OCI-LY7 (cell line): ENCODE data around the gene CDK2AP2.

Experiments
- EZH2phosphoT487 ChIP-seq: fragments of 200-600 bp; sonication (generic); IDR thresholded peaks from 2 replicates; pipeline ENCODE4 v1.6.1; 2018; ENCODE audit warnings: low read depth, borderline replicate concordance, mild to moderate bottlenecking, mixed run types, antibody characterized with exemption, low read length, moderate library complexity, mixed read lengths
- TF ChIP-seq, protein P1 (sequence below): fragments of 200-600 bp; sonication (generic); conservative IDR thresholded peaks from 2 replicates; pipeline ENCODE4 v1.5.1; 2014; ENCODE audit warnings: mild to moderate bottlenecking, antibody characterized with exemption, low read length, moderate library complexity, mixed read lengths

DNA sequence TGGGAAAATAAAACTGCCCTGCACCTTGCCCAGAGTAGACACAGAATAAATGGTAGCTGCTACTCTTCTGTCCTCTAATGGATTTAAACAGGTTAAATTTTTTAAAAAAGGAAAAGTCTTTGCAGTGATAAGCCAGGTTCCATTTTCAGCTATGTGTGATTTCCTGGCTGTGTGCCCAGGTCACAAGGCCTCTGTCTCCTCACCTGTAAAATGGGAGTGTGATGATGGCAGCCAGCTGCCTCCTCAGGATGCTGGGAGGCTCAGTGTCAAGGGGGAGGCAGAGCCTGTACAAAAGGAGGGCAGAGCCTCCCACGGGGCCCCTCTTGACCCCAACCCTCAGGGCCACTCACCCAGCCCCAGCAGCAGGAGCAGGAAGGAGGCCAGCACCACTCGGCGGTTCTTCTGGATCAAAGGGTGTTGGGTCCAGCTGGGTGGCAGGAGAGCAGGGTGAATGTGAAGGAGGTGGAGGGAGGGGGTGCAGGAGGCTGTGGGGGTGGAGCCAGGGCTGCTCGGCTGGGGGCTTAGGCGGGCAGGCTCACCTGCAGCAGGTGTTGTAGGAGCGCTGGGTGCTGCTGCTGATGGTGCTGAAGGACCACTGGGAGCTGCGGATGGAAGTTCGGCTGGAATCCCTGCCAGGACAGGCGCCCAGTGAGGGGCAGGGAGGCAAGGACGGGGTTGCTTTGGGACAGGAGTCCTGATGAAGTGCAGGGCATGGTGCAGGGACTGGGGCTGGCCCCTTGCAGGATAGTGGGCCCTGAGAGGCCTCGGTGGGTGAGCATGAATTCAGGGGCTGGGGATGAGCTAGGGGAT, 40.8 kb downstream of the CDK2AP2 start:
- TF ChIP-seq, protein P1, sequence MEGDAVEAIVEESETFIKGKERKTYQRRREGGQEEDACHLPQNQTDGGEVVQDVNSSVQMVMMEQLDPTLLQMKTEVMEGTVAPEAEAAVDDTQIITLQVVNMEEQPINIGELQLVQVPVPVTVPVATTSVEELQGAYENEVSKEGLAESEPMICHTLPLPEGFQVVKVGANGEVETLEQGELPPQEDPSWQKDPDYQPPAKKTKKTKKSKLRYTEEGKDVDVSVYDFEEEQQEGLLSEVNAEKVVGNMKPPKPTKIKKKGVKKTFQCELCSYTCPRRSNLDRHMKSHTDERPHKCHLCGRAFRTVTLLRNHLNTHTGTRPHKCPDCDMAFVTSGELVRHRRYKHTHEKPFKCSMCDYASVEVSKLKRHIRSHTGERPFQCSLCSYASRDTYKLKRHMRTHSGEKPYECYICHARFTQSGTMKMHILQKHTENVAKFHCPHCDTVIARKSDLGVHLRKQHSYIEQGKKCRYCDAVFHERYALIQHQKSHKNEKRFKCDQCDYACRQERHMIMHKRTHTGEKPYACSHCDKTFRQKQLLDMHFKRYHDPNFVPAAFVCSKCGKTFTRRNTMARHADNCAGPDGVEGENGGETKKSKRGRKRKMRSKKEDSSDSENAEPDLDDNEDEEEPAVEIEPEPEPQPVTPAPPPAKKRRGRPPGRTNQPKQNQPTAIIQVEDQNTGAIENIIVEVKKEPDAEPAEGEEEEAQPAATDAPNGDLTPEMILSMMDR, result no peak
- TF ChIP-seq EZH2phosphoT487, result no peak
